ENCODE results near the gene NDUFS6.

DNA sequence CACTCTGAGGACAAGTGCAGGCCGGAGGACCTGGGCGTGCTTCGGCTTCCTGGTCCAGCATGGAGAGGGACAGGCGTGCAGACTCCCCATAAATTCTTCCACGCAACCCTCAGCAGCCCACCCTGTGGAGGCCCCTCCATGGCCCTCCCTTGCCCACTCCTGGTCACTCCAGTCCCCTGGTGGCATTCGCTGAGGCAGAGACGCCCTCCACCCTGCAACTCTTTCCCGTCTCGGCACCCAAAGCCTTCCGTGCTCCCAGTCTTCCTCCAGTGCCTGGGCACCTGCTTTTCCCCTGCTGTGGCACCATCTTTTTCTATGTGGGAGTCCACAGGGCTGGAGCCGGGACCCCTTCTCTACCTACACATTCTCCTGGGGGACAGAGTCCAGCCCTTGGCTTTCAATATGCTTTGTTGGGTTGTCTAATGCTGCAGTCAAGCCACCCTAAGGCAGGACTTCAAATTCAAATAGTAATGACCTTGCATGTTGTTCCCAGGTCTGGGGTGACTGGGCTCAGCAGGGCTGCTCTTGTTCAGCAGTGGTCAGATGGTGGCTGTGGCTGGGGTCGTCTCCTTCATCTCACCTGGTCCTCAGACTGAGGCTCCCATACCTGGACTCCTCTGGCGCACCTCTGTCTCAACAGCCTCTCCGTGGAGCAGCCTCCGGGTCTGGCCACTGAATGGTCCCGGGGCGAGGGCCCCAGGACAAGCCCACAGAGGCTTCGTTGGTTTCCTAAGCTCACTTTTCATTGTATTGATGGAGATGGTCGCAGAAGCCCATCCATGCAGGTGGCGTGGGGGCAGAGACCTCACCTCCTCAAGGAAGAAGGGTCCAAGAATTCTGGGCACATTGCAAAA is 16.8 kb upstream of the NDUFS6 start:
- TF ChIP-seq, protein P1, sequence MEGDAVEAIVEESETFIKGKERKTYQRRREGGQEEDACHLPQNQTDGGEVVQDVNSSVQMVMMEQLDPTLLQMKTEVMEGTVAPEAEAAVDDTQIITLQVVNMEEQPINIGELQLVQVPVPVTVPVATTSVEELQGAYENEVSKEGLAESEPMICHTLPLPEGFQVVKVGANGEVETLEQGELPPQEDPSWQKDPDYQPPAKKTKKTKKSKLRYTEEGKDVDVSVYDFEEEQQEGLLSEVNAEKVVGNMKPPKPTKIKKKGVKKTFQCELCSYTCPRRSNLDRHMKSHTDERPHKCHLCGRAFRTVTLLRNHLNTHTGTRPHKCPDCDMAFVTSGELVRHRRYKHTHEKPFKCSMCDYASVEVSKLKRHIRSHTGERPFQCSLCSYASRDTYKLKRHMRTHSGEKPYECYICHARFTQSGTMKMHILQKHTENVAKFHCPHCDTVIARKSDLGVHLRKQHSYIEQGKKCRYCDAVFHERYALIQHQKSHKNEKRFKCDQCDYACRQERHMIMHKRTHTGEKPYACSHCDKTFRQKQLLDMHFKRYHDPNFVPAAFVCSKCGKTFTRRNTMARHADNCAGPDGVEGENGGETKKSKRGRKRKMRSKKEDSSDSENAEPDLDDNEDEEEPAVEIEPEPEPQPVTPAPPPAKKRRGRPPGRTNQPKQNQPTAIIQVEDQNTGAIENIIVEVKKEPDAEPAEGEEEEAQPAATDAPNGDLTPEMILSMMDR (IDR thresholded peaks at IDR 0.05): no peak
- no peak for TF ChIP-seq POLR2A (IDR thresholded peaks at IDR 0.05; ENCODE audit: low read depth)
- TF ChIP-seq POLR2AphosphoS5 (IDR thresholded peaks at IDR 0.05): no peak
- no peak for TF ChIP-seq EP300 (IDR thresholded peaks at IDR 0.05)

All from esophagus muscularis mucosa (tissue), 4 donors.